NCI-H345 treated with DMSO at 0.1 percent for 48 hours (cell line): ENCODE measurements around the gene FZD1.

ENCODE experiments used
- DNase-seq: peaks from one replicate; lab custom pipeline; 2025; ENCODE audit not compliant: unreplicated experiment; lab: John Stamatoyannopoulos, UW

FZD1 gene

GRCh38 chr7:91264924-91265681 is 870 bp downstream of the FZD1 start:
- peak; percentile 42 for DNase-seq

- no peak for DNase-seq
These were observed 1.4 kb downstream of the FZD1 start for GRCh38 chr7:91265693-91266066.

GRCh38 chr7:91266067-91266688 is 1.9 kb downstream of the FZD1 start:
- DNase-seq: no peak

- DNase-seq: no peak
These were observed 2.5 kb downstream of the FZD1 start for GRCh38 chr7:91266689-91267090.

- DNase-seq: no peak
These were observed 3.1 kb downstream of the FZD1 start for GRCh38 chr7:91267171-91267955.

- no peak for DNase-seq
These were observed 6.1 kb downstream of the FZD1 start for GRCh38 chr7:91270372-91270771.

- DNase-seq: no peak
These were observed 12.7 kb downstream of the FZD1 start for GRCh38 chr7:91276909-91277308.

- DNase-seq: no peak
These were observed 16.0 kb downstream of the FZD1 start for GRCh38 chr7:91280185-91280584.

- DNase-seq: no peak
These were observed 16.4 kb downstream of the FZD1 start for GRCh38 chr7:91280604-91281003.

- no peak for DNase-seq
These were observed 21.6 kb downstream of the FZD1 start for GRCh38 chr7:91285696-91286355.

- DNase-seq: peak; percentile 68
These were observed 22.2 kb downstream of the FZD1 start for GRCh38 chr7:91286432-91286831.

- no peak for DNase-seq
These were observed 23.3 kb downstream of the FZD1 start for GRCh38 chr7:91287371-91288084.

- no peak for DNase-seq
These were observed 24.1 kb downstream of the FZD1 start for GRCh38 chr7:91288208-91288824.

GRCh38 chr7:91289633-91290254 is 25.5 kb downstream of the FZD1 start:
- DNase-seq: no peak

- DNase-seq: no peak
These were observed 27.1 kb downstream of the FZD1 start for GRCh38 chr7:91291302-91291701.

- DNase-seq: no peak
These were observed 27.7 kb downstream of the FZD1 start for GRCh38 chr7:91291902-91292301.

GRCh38 chr7:91292506-91292905 is 28.3 kb downstream of the FZD1 start:
- no peak for DNase-seq

- DNase-seq: no peak
These were observed 28.9 kb downstream of the FZD1 start for GRCh38 chr7:91293136-91293535.

- no peak for DNase-seq
These were observed 29.6 kb downstream of the FZD1 start for GRCh38 chr7:91293840-91294239.

- no peak for DNase-seq
These were observed 30.5 kb downstream of the FZD1 start for GRCh38 chr7:91294639-91295220.
